ENCODE measurements around the gene CYP2C9. TPM values are rescaled to one million over a fixed set of nuclear protein-coding genes. Genes with fewer than 3 reads are reported as not detected.
A peak's percentile ranks its signal among the peaks of the same experiment; 100 is the strongest.

Gene CYP2C9
- total RNA-seq, 1 experiment from 2014 or later, result 0.76 TPM

GRCh38 chr10:94992811-94993210, 54.4 kb downstream of the CYP2C9 start:
- ATAC-seq, result peak; percentile 30; the same call in 1 of the 2 replicates

GRCh38 chr10:94997741-94998174, 59.3 kb downstream of the CYP2C9 start:
- Histone ChIP-seq H3K9me2 (ENCODE audit: insufficient read depth) (no peaks in the 10 kb centered on the region), H3K79me2 (ENCODE audit: insufficient read depth, low read length) (no peaks in the 10 kb centered on the region), H3K36me3 (ENCODE audit: control insufficient read depth in 1 of 2, insufficient read depth in 2 of 2, low read length in 2 of 2) (no peaks in the 10 kb centered on the region), H3K4me2 (ENCODE audit: low read length) (no peak overlapping the region), H3K9ac (ENCODE audit: low read length) (no peak overlapping the region), H3K4me1 (ENCODE audit: control insufficient read depth in 1 of 2, insufficient read depth in 2 of 2, low read length in 2 of 2) (peaks cover 0 to 11% of the 10 kb centered on the region in 2 experiments; a peak in 1 of 4 replicates), H3K9me3 (ENCODE audit: control insufficient read depth in 1 of 2, insufficient read depth in 1 of 2, low read depth in 1 of 2, low read length in 2 of 2) (no peaks in the 10 kb centered on the region), H3K4me3 (replicated peaks in 1 of 2; ENCODE audit: low read depth in 1 of 2, low read length in 2 of 2) (no peak overlapping the region), H4K20me1 (ENCODE audit: insufficient read depth) (no peaks in the 10 kb centered on the region), H3K27ac (ENCODE audit: low read depth, low read length) (no peak overlapping the region), H3K27me3 (ENCODE audit: insufficient read depth, low read length) (no peaks in the 10 kb centered on the region), H2AFZ (ENCODE audit: low read depth, low read length, poor library complexity, severe bottlenecking) (no peak overlapping the region)
- ATAC-seq (no peak), DNase-seq (ENCODE audit: low read depth, low spot score) (no peak)
- RAD21 ChIA-PET (ENCODE audit: low non-redundant PET in 1 of 2, low total read pairs in 2 of 2, uncharacterized antibody in 2 of 2, unreplicated experiment in 2 of 2), result no interaction called here
- TF ChIP-seq ELF1 (IDR thresholded peaks at IDR 0.05; ENCODE audit: borderline replicate concordance, low read depth) (no peak), FOSL1 (IDR thresholded peaks at IDR 0.05; ENCODE audit: low read depth) (no peak), TCF7L2 (IDR thresholded peaks at IDR 0.05; ENCODE audit: borderline replicate concordance, extremely low read depth, insufficient read depth, insufficient read length) (no peak), ZBTB33 (IDR thresholded peaks at IDR 0.05; ENCODE audit: extremely low read depth, insufficient replicate concordance, low read length) (no peak), POLR2AphosphoS5 (IDR thresholded peaks at IDR 0.05; ENCODE audit: low read depth, low read length) (no peak), SRF (IDR thresholded peaks at IDR 0.05; ENCODE audit: low read depth) (no peak), CTCF (IDR thresholded peaks at IDR 0.05 in 2 of 3, conservative IDR thresholded peaks at IDR 0.05 in 1 of 3; ENCODE audit: borderline replicate concordance in 1 of 3, insufficient read depth in 1 of 3, low read depth in 2 of 3, low read length in 2 of 3) (no peak), REST (IDR thresholded peaks at IDR 0.05; ENCODE audit: low read depth) (no peak), RAD21 (IDR thresholded peaks at IDR 0.05; ENCODE audit: low read depth) (no peak), POLR2A (IDR thresholded peaks at IDR 0.05; ENCODE audit: borderline replicate concordance, extremely low read depth, insufficient read depth, insufficient read length) (no peak), SP1 (IDR thresholded peaks at IDR 0.05; ENCODE audit: low read depth) (no peak), ZFX (IDR thresholded peaks at IDR 0.05) (no peak), CEBPB (IDR thresholded peaks at IDR 0.05; ENCODE audit: low read depth) (no peak)
- intact Hi-C loops (cut with micrococcal nuclease), result no loop called here
- CTCF ChIA-PET, result no interaction called here
- BruUV-seq (replicated peaks), result no TSS peak
- POLR2A ChIA-PET, result no interaction called here

More at GRCh38 chr10:94992811-94993210, 54.4 kb downstream of the CYP2C9 start:
- BruUV-seq (replicated peaks), result no TSS peak
- CTCF ChIA-PET, result no interaction called here
- Histone ChIP-seq H3K9me3 (ENCODE audit: control insufficient read depth in 1 of 2, insufficient read depth in 1 of 2, low read depth in 1 of 2, low read length in 2 of 2) (no peaks in the 10 kb centered on the region), H3K4me3 (replicated peaks in 1 of 2; ENCODE audit: low read depth in 1 of 2, low read length in 2 of 2) (no peak overlapping the region), H3K27ac (ENCODE audit: low read depth, low read length) (no peak overlapping the region), H4K20me1 (ENCODE audit: insufficient read depth) (no peaks in the 10 kb centered on the region), H3K36me3 (ENCODE audit: control insufficient read depth in 1 of 2, insufficient read depth in 2 of 2, low read length in 2 of 2) (no peaks in the 10 kb centered on the region), H3K9ac (ENCODE audit: low read length) (no peak overlapping the region), H3K4me1 (ENCODE audit: control insufficient read depth in 1 of 2, insufficient read depth in 2 of 2, low read length in 2 of 2) (peaks cover 0 to 9% of the 10 kb centered on the region in 2 experiments; a peak in 1 of 4 replicates), H3K27me3 (ENCODE audit: insufficient read depth, low read length) (no peaks in the 10 kb centered on the region), H3K4me2 (ENCODE audit: low read length) (no peak overlapping the region), H3K79me2 (ENCODE audit: insufficient read depth, low read length) (no peaks in the 10 kb centered on the region), H2AFZ (ENCODE audit: low read depth, low read length, poor library complexity, severe bottlenecking) (no peak overlapping the region), H3K9me2 (ENCODE audit: insufficient read depth) (no peaks in the 10 kb centered on the region)
- DNase-seq (ENCODE audit: low read depth, low spot score), result no peak
- intact Hi-C loops (cut with micrococcal nuclease), result no loop called here
- TF ChIP-seq ZFX (IDR thresholded peaks at IDR 0.05) (no peak), RAD21 (IDR thresholded peaks at IDR 0.05; ENCODE audit: low read depth) (no peak)
- POLR2A ChIA-PET, result no interaction called here
- RAD21 ChIA-PET (ENCODE audit: low non-redundant PET in 1 of 2, low total read pairs in 2 of 2, uncharacterized antibody in 2 of 2, unreplicated experiment in 2 of 2), result no interaction called here
